ENCODE measurements around the gene THBS2. TPM values are rescaled to one million over a fixed set of nuclear protein-coding genes. Genes with fewer than 3 reads are reported as not detected.

Gene THBS2
- total and polyA plus RNA-seq, 2 of the 4 experiments (the other 2 are of a cell fraction) = 97.3 to 113 TPM

- no peak overlapping the region for H2AFZ ChIP-seq (replicated peaks; ENCODE audit: low read length, poor library complexity)
- no peak overlapping the region for H3K4me2 ChIP-seq (ENCODE audit: low read depth, low read length)
- in situ Hi-C loops (cut with MboI; ENCODE audit: low sequenced_read_pairs) = no loop called here
- POLR2A ChIA-PET (ENCODE audit: unreplicated experiment) = no interaction called here
- no peaks in the 10 kb centered on the region for H3K79me1 ChIP-seq (ENCODE audit: low read depth in 1 of 2, low read length in 2 of 2)
- intact Hi-C loops (cut with micrococcal nuclease) = loop anchor here (5.0 kb wide), 1 partner anchor 332 kb away; no protein-coding TSS in a partner anchor
- H3K23ac ChIP-seq (ENCODE audit: low read depth, low read length) = no peak overlapping the region
- BruUV-seq (replicated peaks) = no TSS peak
- no peak overlapping the region for H3K14ac ChIP-seq (replicated peaks; ENCODE audit: low read depth, low read length)
- no peak overlapping the region for H4K5ac ChIP-seq (ENCODE audit: low read depth, low read length)
- H2BK20ac ChIP-seq (ENCODE audit: low read depth, low read length) = no peak overlapping the region
- no peaks in the 10 kb centered on the region for H3K27me3 ChIP-seq (ENCODE audit: control insufficient read depth, insufficient read depth, low read length)
- TF ChIP-seq FOS (IDR thresholded peaks at IDR 0.05; ENCODE audit: low read depth, low read length) (no peak), MXI1 (IDR thresholded peaks at IDR 0.05; ENCODE audit: borderline replicate concordance, low read depth, low read length) (no peak), POLR2A (IDR thresholded peaks at IDR 0.05; ENCODE audit: low read depth, low read length) (no peak), NFE2L2 (IDR thresholded peaks at IDR 0.05; ENCODE audit: low read depth, low read length) (no peak)
- ATAC-seq (ENCODE audit: low read depth) (no peak), DNase-seq (peak; percentile 51)
- H3K18ac ChIP-seq (ENCODE audit: low read depth, low read length) = no peak overlapping the region
- no peak overlapping the region for H3K4ac ChIP-seq (ENCODE audit: low read depth, low read length)
- H3K9me3 ChIP-seq (ENCODE audit: control insufficient read depth, insufficient read depth, low read length) = no peaks in the 10 kb centered on the region
- no peak overlapping the region for H4K8ac ChIP-seq (ENCODE audit: low read depth in 2 of 2, low read length in 2 of 2)
- H3K9ac ChIP-seq (ENCODE audit: low read depth, low read length) = no peak overlapping the region
- peak overlapping the region; percentile 10; the same call in 1 of the 3 replicates for H2BK15ac ChIP-seq (ENCODE audit: low read depth, low read length)
- CTCF ChIA-PET = no interaction called here
- dilution Hi-C loops (cut with HindIII; ENCODE audit: low sequenced_read_pairs, unreplicated experiment) = no loop called here
- H2AK9ac ChIP-seq (replicated peaks; ENCODE audit: low read depth, low read length, poor library complexity) = no peak overlapping the region
- H2BK120ac ChIP-seq (ENCODE audit: low read depth, low read length) = no peak overlapping the region
- peak overlapping the region; percentile 14; the same call in 1 of the 2 replicates for H2AK5ac ChIP-seq (ENCODE audit: low read depth, low read length)
- no peak overlapping the region for H4K91ac ChIP-seq (ENCODE audit: insufficient read depth, low read depth, low read length)
- H3K4me1 ChIP-seq (ENCODE audit: control insufficient read depth, insufficient read depth, low read length) = peaks cover 11% of the 10 kb centered on the region
- no peaks in the 10 kb centered on the region; the same call in none of the 2 replicates for H3K9me1 ChIP-seq (ENCODE audit: insufficient read depth, low read length)
- 100% methylated on average over 1 of the region's 18 CpGs; no CpG with 5 or more reads in 1 of the 2 experiments for WGBS, 2 experiments (ENCODE audit: extremely low coverage in 2 of 2, insufficient read length in 1 of 2)
- no peak overlapping the region for H3K27ac ChIP-seq (ENCODE audit: insufficient read depth, low read length)
- H4K20me1 ChIP-seq (ENCODE audit: insufficient read depth, low read length) = no peaks in the 10 kb centered on the region
- H3K36me3 ChIP-seq (ENCODE audit: control insufficient read depth, insufficient read depth, low read length) = no peaks in the 10 kb centered on the region
- H3K4me3 ChIP-seq (ENCODE audit: insufficient read depth, low read depth, low read length) = no peak overlapping the region
- no peak overlapping the region for H3K56ac ChIP-seq (ENCODE audit: extremely low read depth, insufficient read depth, low read length)
- H2BK5ac ChIP-seq (ENCODE audit: low read depth, low read length, poor library complexity, severe bottlenecking) = no peak overlapping the region
Observed at GRCh38 chr6:169289619-169290339, 36.1 kb upstream of the THBS2 start.
